Activated naive CD4-positive, alpha-beta T cell treated with anti-CD3 and anti-CD28 coated beads, Interleukin-2, amount 10 ng/mL, durations not matched to agents 7 days and 5 days (primary cell): Measurements from ENCODE around the gene SLF2.

Experiments used
- CTCF ChIA-PET: fragments of 350-600 bp; sonication (Branson Sonifier 250); formaldehyde crosslinking; loops from one replicate; lab custom pipeline; 2021; ENCODE audit warnings: antibody characterized with exemption; lab: Charles Lee
- DNase-seq: peaks from one replicate; pipeline ENCODE4 v3.0.0-alpha.2; 2020
- H3K27ac Mint-ChIP-seq: one replicate; pipeline ENCODE4 v1.8.0; 2021; ENCODE audit warnings: mild to moderate bottlenecking, moderate library complexity, mixed read lengths
- H3K27me3 Mint-ChIP-seq: one replicate; pipeline ENCODE4 v1.8.0; 2021; ENCODE audit warnings: mild to moderate bottlenecking, mixed read lengths
- H3K36me3 Mint-ChIP-seq: one replicate; pipeline ENCODE4 v1.8.0; 2021; ENCODE audit warnings: mixed read lengths
- H3K4me1 Mint-ChIP-seq: one replicate; pipeline ENCODE4 v1.8.0; 2021; ENCODE audit warnings: mixed read lengths
- H3K4me3 Mint-ChIP-seq: one replicate; pipeline ENCODE4 v1.8.0; 2021; ENCODE audit warnings: mild to moderate bottlenecking, moderate library complexity, mixed read lengths
- H3K9me3 Mint-ChIP-seq: one replicate; pipeline ENCODE4 v1.8.0; 2021; ENCODE audit warnings: mixed read lengths

SLF2 gene

GRCh38 chr10:100899171-100899570, 13.6 kb upstream of the SLF2 start:
- Mint-ChIP-seq H3K9me3 (no peaks in the 10 kb centered on the region), H3K27me3 (peaks cover 66% of the 10 kb centered on the region), H3K27ac (no peak overlapping the region), H3K36me3 (no peaks in the 10 kb centered on the region), H3K4me3 (no peak overlapping the region), H3K4me1 (no peaks in the 10 kb centered on the region)
- CTCF ChIA-PET: no interaction called here
- DNase-seq: no peak

GRCh38 chr10:100901051-100901450, 11.7 kb upstream of the SLF2 start:
- CTCF ChIA-PET: no interaction called here
- H3K4me1 Mint-ChIP-seq: no peaks in the 10 kb centered on the region
- no peaks in the 10 kb centered on the region for H3K9me3 Mint-ChIP-seq
- no peaks in the 10 kb centered on the region for H3K36me3 Mint-ChIP-seq
- DNase-seq: no peak
- peaks cover 55% of the 10 kb centered on the region for H3K27me3 Mint-ChIP-seq
- H3K27ac Mint-ChIP-seq: no peak overlapping the region
- no peak overlapping the region for H3K4me3 Mint-ChIP-seq

DNA sequence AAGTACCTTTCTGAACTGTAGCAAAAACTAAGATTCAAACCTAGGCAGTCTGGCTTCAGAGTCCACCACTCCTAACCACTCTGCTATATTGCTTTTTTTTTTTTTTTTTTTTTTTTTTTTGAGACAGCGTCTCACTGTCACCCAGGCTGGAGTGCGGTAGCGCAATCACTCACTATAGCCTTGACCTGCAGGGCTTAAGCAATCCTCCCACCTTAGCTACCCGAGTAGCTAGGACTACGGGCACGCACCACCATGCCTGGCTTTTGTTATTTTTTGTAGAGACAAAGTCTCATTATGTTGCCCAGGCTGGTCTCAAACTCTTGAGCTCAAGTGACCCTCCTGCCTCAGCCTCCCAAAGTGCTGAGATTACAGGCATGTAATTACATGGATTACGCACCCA, 10.1 kb upstream of the SLF2 start:
- Mint-ChIP-seq H3K4me1 (peaks cover 6% of the 10 kb centered on the region), H3K9me3 (no peaks in the 10 kb centered on the region), H3K27me3 (peaks cover 43% of the 10 kb centered on the region), H3K27ac (no peak overlapping the region), H3K36me3 (no peaks in the 10 kb centered on the region), H3K4me3 (no peak overlapping the region)
- CTCF ChIA-PET: no interaction called here
- DNase-seq: no peak

GRCh38 chr10:100904917-100905316, 7.8 kb upstream of the SLF2 start:
- Mint-ChIP-seq H3K9me3 (no peaks in the 10 kb centered on the region), H3K4me1 (peaks cover 20% of the 10 kb centered on the region), H3K27ac (no peak overlapping the region), H3K36me3 (no peaks in the 10 kb centered on the region), H3K27me3 (peaks cover 37% of the 10 kb centered on the region), H3K4me3 (no peak overlapping the region)
- DNase-seq: no peak
- CTCF ChIA-PET: no interaction called here

DNA sequence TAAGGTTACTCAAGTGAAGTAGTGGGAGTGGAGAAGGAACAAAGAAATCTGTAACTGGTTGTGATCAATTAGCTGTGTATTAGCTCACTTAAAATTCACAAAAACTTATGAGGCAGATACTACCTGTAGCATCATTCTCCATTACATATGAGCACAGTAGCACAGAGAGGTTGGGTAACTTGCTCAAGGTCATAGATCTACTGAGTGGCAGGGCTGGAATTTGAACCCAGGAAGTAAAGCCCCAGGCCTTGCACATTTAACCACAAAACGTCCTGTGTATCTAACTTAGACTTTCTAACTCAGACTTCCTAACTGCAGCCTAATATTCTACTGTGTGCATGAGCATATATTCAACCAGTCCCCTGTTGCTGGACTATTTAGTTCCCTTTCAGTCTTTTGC, 5.6 kb upstream of the SLF2 start:
- H3K4me1 Mint-ChIP-seq: peaks cover 37% of the 10 kb centered on the region
- H3K27me3 Mint-ChIP-seq: peaks cover 19% of the 10 kb centered on the region
- H3K36me3 Mint-ChIP-seq: no peaks in the 10 kb centered on the region
- no peak for DNase-seq
- CTCF ChIA-PET: interaction anchor here (0.6 kb wide), 1 partner anchor 539 kb away, joined by 3 read pairs; no protein-coding TSS in a partner anchor
- no peaks in the 10 kb centered on the region for H3K9me3 Mint-ChIP-seq
- no peak overlapping the region for H3K27ac Mint-ChIP-seq
- H3K4me3 Mint-ChIP-seq: no peak overlapping the region

DNA sequence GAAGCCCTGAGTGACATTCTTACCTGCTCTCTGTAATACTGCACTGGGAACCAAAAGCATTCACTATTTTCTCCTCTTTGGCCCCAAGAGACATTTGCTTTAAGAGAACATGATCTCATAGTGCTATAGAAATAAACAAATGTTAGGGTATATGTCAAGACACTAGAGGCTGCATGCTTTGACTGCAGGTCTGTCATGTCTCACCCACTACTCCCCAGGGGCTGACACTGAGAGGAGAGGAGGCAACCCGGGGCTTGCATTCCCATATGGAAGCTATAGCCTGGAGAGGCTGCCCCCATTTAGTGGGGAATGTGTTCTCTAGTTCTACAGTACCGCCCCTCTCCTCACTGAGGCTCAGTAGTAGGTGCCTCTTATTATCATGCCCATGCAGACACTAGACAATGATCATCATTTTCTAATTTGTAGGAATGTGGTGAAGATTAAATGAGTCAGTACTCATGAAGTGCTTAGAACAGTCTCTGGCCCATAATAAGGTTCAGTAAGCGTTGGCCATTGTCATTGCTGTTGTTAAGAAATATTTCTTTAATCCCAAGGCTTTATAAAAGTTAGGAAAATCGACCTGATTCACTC, 4.9 kb upstream of the SLF2 start:
- no peaks in the 10 kb centered on the region for H3K9me3 Mint-ChIP-seq
- H3K4me1 Mint-ChIP-seq: peaks cover 39% of the 10 kb centered on the region
- no peak overlapping the region for H3K27ac Mint-ChIP-seq
- H3K4me3 Mint-ChIP-seq: no peak overlapping the region
- peaks cover 14% of the 10 kb centered on the region for H3K27me3 Mint-ChIP-seq
- H3K36me3 Mint-ChIP-seq: peaks cover 2% of the 10 kb centered on the region
- no peak for DNase-seq
- CTCF ChIA-PET: no interaction called here

GRCh38 chr10:100908378-100908777, 4.4 kb upstream of the SLF2 start:
- Mint-ChIP-seq H3K27me3 (peaks cover 9% of the 10 kb centered on the region), H3K36me3 (peaks cover 5% of the 10 kb centered on the region), H3K27ac (no peak overlapping the region), H3K4me3 (no peak overlapping the region), H3K9me3 (no peaks in the 10 kb centered on the region), H3K4me1 (peaks cover 41% of the 10 kb centered on the region)
- CTCF ChIA-PET: no interaction called here
- no peak for DNase-seq

DNA sequence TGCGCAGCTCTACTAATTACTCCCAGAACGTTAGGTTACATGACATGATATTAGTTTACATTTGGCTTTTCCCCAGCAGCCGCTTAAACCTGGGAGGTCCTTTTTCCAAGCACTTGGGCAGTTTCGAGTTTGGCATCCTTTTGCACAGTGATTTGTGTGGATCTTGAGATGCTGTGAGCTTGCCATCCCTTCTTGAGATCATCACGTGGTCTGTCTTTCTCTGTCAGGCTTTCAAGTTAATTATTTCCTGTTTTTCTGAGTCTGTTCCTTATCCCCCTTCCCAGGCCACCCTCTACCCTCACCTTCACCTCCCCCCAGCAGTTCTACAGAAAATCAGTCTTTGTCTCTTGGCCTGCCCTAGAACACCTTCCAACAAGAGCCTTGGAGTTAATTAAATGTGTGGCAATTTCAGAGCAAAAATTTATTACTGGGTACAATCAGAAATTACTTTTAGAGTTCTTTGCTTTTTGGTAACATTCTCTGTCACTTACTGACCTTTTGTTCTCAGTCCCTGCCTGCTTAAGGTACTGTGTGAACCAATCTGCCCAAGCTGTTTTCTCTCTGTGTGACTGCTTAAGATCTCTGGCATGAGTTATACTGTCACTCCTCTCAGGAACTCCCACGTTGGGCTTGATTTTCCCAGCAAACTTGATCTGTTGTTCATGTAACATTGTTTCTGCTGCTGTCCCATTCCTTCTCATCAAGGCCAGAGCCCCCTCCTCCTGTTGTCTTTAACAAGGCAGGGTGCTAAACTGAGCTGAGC, 3.1 kb upstream of the SLF2 start:
- H3K9me3 Mint-ChIP-seq: no peaks in the 10 kb centered on the region
- no peak overlapping the region for H3K27ac Mint-ChIP-seq
- CTCF ChIA-PET: interaction anchor here (0.5 to 1.1 kb wide), 2 partner anchors 26 to 532 kb away, joined by 3 read pairs; no protein-coding TSS in a partner anchor
- no peak overlapping the region for H3K4me3 Mint-ChIP-seq
- H3K27me3 Mint-ChIP-seq: peaks cover 7% of the 10 kb centered on the region
- no peak for DNase-seq
- H3K4me1 Mint-ChIP-seq: peaks cover 53% of the 10 kb centered on the region
- H3K36me3 Mint-ChIP-seq: peaks cover 10% of the 10 kb centered on the region

- Mint-ChIP-seq H3K27me3 (peaks cover 4% of the 10 kb centered on the region), H3K4me1 (peaks cover 60% of the 10 kb centered on the region), H3K36me3 (peaks cover 16% of the 10 kb centered on the region), H3K4me3 (peak overlapping the region; percentile 98), H3K27ac (no peak overlapping the region), H3K9me3 (no peaks in the 10 kb centered on the region)
- CTCF ChIA-PET: interaction anchor here (0.5 to 0.7 kb wide), 2 partner anchors 358 to 409 kb away, joined by 3 read pairs; no protein-coding TSS in a partner anchor
- DNase-seq: no peak
These were observed 1.3 kb upstream of the SLF2 start for GRCh38 chr10:100911472-100911871.

- Mint-ChIP-seq H3K27ac (peak overlapping the region; percentile 74), H3K36me3 (peaks cover 21% of the 10 kb centered on the region), H3K9me3 (no peaks in the 10 kb centered on the region), H3K27me3 (peaks cover 4% of the 10 kb centered on the region), H3K4me3 (peak overlapping the region; percentile 98), H3K4me1 (peaks cover 63% of the 10 kb centered on the region)
- CTCF ChIA-PET: interaction anchor here (0.5 to 0.9 kb wide), 3 partner anchors 85 to 409 kb away, joined by 3 read pairs; no protein-coding TSS in a partner anchor
- no peak for DNase-seq
These were observed 654 bp upstream of the SLF2 start for GRCh38 chr10:100912013-100912604.

DNA sequence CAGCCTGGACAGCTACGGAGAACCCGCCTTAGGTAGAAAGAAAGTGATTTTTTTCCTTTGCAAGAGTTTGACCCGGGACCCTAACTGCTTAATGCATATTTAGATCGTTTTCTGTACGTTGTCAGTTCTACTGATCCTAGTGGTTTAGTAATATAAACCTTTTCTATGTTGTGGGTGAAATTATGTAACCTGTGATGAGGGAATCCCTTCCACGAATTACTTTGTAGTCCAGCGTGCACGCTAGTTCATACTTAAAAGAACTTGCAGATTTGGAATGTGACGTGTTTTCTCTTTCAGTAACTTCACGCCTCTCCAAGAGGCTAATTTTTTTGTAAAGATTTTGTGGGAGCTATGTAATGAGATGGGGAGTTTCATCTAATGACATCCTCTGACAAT, 705 bp downstream of the SLF2 start:
- no peak for DNase-seq
- Mint-ChIP-seq H3K36me3 (peaks cover 25% of the 10 kb centered on the region), H3K27me3 (peaks cover 4% of the 10 kb centered on the region), H3K27ac (peak overlapping the region; percentile 94), H3K4me1 (peaks cover 51% of the 10 kb centered on the region), H3K9me3 (no peaks in the 10 kb centered on the region), H3K4me3 (peak overlapping the region; percentile 98)
- CTCF ChIA-PET: interaction anchor here (0.9 kb wide), 1 partner anchor 25 kb away, joined by 3 read pairs; no protein-coding TSS in a partner anchor

GRCh38 chr10:100917071-100917470, 4.3 kb downstream of the SLF2 start:
- no peak for DNase-seq
- Mint-ChIP-seq H3K9me3 (no peaks in the 10 kb centered on the region), H3K4me3 (no peak overlapping the region), H3K36me3 (peaks cover 38% of the 10 kb centered on the region), H3K27ac (no peak overlapping the region), H3K4me1 (peaks cover 28% of the 10 kb centered on the region), H3K27me3 (no peaks in the 10 kb centered on the region)
- CTCF ChIA-PET: no interaction called here

- H3K27ac Mint-ChIP-seq: no peak overlapping the region
- CTCF ChIA-PET: interaction anchor here (0.6 to 3.1 kb wide), 2 partner anchors 11 to 93 kb away, joined by 3 to 10 read pairs; no protein-coding TSS in a partner anchor
- H3K9me3 Mint-ChIP-seq: no peaks in the 10 kb centered on the region
- DNase-seq: no peak
- H3K4me1 Mint-ChIP-seq: no peaks in the 10 kb centered on the region
- peaks cover 53% of the 10 kb centered on the region for H3K36me3 Mint-ChIP-seq
- no peaks in the 10 kb centered on the region for H3K27me3 Mint-ChIP-seq
- no peak overlapping the region for H3K4me3 Mint-ChIP-seq
These were observed 10.8 kb downstream of the SLF2 start for GRCh38 chr10:100923580-100923979.

DNA sequence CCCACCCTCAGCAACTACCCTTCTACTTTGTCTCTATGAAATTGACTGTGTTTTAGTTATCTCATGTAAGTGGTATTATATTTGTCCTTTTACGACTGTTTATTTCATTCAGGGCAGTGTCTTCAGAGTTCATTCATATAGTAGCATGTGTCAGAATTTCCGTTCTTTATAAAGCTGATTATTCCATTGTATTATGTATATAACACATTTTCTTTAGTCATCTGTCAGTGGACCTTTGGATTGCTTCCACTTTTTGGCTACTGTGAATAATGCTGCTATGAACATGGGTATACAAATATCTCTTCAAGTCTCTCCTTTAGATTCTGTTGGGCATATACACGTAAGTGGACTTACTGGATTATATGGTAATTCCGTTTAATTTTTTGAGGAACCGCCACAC, 14.5 kb downstream of the SLF2 start:
- DNase-seq: no peak
- Mint-ChIP-seq H3K9me3 (no peaks in the 10 kb centered on the region), H3K36me3 (peaks cover 49% of the 10 kb centered on the region), H3K27ac (no peak overlapping the region), H3K4me1 (no peaks in the 10 kb centered on the region), H3K4me3 (no peak overlapping the region), H3K27me3 (no peaks in the 10 kb centered on the region)
- CTCF ChIA-PET: no interaction called here
